ENCODE results near the gene ERVH48-1. TPM values are rescaled to one million over a fixed set of nuclear protein-coding genes. Genes with fewer than 3 reads are reported as not detected.
"Not testable (repeated sequence)": the region's sequence is repeated elsewhere in the genome, so short reads cannot be mapped to it uniquely, and the experiment has no call there.

ERVH48-1 gene
- total and polyA plus RNA-seq, 2 of the 8 experiments (the other 6 are each of a cell fraction or from before 2014, with no cell fraction given): 4.2 to 17.7 TPM

DNA sequence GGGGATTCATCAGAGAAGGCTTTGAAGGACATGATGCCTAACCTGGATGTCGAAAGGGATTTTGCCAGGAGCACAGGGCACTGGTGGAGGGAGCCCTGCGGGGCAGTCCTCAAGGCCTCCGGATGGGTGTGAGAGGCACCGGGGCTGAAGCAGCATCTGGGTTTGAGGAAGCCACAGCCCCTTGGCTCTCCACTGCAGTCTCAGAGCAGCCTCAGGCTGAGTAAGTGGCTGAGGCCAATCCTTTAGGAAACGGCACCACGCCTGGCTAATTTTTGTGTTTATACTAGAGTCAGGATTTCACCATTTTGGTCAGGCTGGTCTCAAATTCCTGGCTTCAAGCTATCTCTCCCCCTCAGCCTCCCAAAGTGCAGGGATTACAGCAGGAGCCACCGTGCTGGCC lies 12.0 kb downstream of the ERVH48-1 start (continued):
- TF ChIP-seq SRF (IDR thresholded peaks at IDR 0.05; ENCODE audit: low read depth, low read length) (no peak), SUZ12 (IDR thresholded peaks at IDR 0.05; ENCODE audit: low read length) (no peak), TEAD4 (IDR thresholded peaks at IDR 0.05; ENCODE audit: low read depth, low read length) (no peak)

DNA sequence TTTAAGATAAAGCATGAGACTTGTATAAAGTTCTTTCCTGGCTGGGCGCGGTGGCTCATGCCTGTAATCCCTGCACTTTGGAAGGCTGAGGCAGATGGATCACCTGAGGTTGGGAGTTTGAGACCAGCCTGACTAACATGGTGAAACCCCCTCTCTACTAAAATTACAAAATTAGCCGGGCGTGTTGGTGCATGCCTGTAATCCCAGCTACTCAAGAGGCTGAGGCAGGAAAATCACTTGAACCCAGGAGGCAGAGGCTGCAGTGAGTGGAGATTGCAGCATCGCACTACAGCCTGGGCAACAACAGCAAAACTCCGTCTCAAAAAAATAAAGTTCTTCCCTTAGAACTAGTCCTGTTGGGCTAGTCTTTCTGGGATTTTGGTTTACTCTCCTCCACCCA lies 13.5 kb downstream of the ERVH48-1 start:
- not testable (repeated sequence) for H3K4ac ChIP-seq (replicated peaks; ENCODE audit: insufficient read length, low read depth, low read length); H3K23ac ChIP-seq (ENCODE audit: insufficient read length); H3K9me3 ChIP-seq (ENCODE audit: insufficient read depth in 2 of 2, low read depth in 1 of 2, low read length in 1 of 2); H3K18ac ChIP-seq (ENCODE audit: extremely low read depth, low read length); H2BK12ac ChIP-seq (ENCODE audit: low read depth, low read length); H4K5ac ChIP-seq (ENCODE audit: insufficient read length, low read depth, low read length); H3K9ac ChIP-seq (replicated peaks in 1 of 4; ENCODE audit: extremely low read depth in 1 of 4, low read depth in 3 of 4, low read length in 3 of 4); H3K23me2 ChIP-seq (ENCODE audit: low read depth, low read length); H2BK15ac ChIP-seq (ENCODE audit: low read length); FAIRE-seq; H4K20me1 ChIP-seq (replicated peaks in 1 of 2; ENCODE audit: control insufficient read depth in 1 of 2, insufficient read depth in 2 of 2, low read length in 2 of 2); H2BK20ac ChIP-seq (ENCODE audit: low read length); H3K14ac ChIP-seq (ENCODE audit: insufficient read length); H4K8ac ChIP-seq (ENCODE audit: extremely low read depth, insufficient read depth, low read length); H3K56ac ChIP-seq (replicated peaks; ENCODE audit: insufficient read length, low read depth, low read length); H3K4me3 ChIP-seq (ENCODE audit: extremely low read depth in 1 of 4, insufficient read depth in 2 of 4, low read depth in 3 of 4, low read length in 4 of 4); H3K79me2 ChIP-seq (ENCODE audit: control insufficient read depth in 1 of 2, insufficient read depth in 2 of 2, low read length in 2 of 2); H3K4me1 ChIP-seq (replicated peaks in 1 of 4; ENCODE audit: control insufficient read depth in 3 of 4, insufficient read depth in 4 of 4, low read length in 3 of 4); H2AFZ ChIP-seq (ENCODE audit: low read length); H3K4me2 ChIP-seq (ENCODE audit: insufficient read depth in 1 of 2, low read depth in 2 of 2, low read length in 2 of 2); H3K27me3 ChIP-seq (replicated peaks in 1 of 4; ENCODE audit: control insufficient read depth in 3 of 4, extremely low read depth in 1 of 4, insufficient read depth in 3 of 4, low read length in 3 of 4); H3K79me1 ChIP-seq (ENCODE audit: low read depth, low read length); H4K91ac ChIP-seq (replicated peaks; ENCODE audit: insufficient read length, low read length); DNase-seq (ENCODE audit: low read depth in 1 of 2, low spot score in 2 of 2); H2BK120ac ChIP-seq (replicated peaks; ENCODE audit: low read depth, low read length); H2AK5ac ChIP-seq (ENCODE audit: low read depth, low read length); H2BK5ac ChIP-seq (ENCODE audit: low read depth, low read length)
- Histone ChIP-seq H3K27ac (ENCODE audit: low read depth, low read length) (0 out of 2 replicates have a peak overlapping the region, but pooled peaks have one; percentile 42), H3K36me3 (ENCODE audit: control insufficient read depth in 2 of 4, insufficient read depth in 4 of 4, low read length in 3 of 4) (peaks cover 2 to 32% (median 14%) of the 10 kb centered on the region in 4 experiments; a peak in 6 of 8 replicates)
- POLR2A ChIA-PET (ENCODE audit: partially characterized antibody): interaction anchor here (0.8 to 3.4 kb wide), 4 partner anchors 9 to 51 kb away, joined by 3 to 11 read pairs (median 9); partner anchors contain the start of gene NDUFV3
- WGBS, 2 experiments (ENCODE audit: extremely low coverage in 1 of 2, insufficient coverage in 1 of 2, insufficient read length in 1 of 2, insufficient replicate concordance in 2 of 2, low coverage in 1 of 2, low lambda C conversion rate in 2 of 2, missing lambda C conversion rate in 1 of 2): 92% methylated on average over 6 of the region's 6 CpGs; no CpG with 5 or more reads in 1 of the 2 experiments
- CTCF ChIA-PET (ENCODE audit: partially characterized antibody): interaction anchor here (1.3 kb wide), 1 partner anchor 11 kb away, joined by 5 read pairs; no protein-coding TSS in a partner anchor
